Mesenteric fat pad (tissue), 1 donor: Measurements from ENCODE around the gene YIF1A. TPM values are rescaled to one million over a fixed set of nuclear protein-coding genes. Genes with fewer than 3 reads are reported as not detected.
"Not testable (repeated sequence)": the region's sequence is repeated elsewhere in the genome, so short reads cannot be mapped to it uniquely, and the experiment has no call there.

ENCODE experiments used
- DNase-seq: peaks from one replicate; pipeline ENCODE4 v3.0.0-alpha.2; 2020; ENCODE audit warnings: low spot score
- total RNA-seq: library from RNA; stranded (reverse); fragmentation: NEBNext Ultra II Directional; extraction: Animal tissue kit (Norgen Biotek cat#: 25700); gene quantifications from one replicate; pipeline ENCODE4 v1.2.1, GENCODE V29; 2021
- donor health status: DM: yes; HTN: yes; CAD: no.

The YIF1A gene
- total RNA-seq, 1 donor from 2014 or later = 81.7 TPM

DNA sequence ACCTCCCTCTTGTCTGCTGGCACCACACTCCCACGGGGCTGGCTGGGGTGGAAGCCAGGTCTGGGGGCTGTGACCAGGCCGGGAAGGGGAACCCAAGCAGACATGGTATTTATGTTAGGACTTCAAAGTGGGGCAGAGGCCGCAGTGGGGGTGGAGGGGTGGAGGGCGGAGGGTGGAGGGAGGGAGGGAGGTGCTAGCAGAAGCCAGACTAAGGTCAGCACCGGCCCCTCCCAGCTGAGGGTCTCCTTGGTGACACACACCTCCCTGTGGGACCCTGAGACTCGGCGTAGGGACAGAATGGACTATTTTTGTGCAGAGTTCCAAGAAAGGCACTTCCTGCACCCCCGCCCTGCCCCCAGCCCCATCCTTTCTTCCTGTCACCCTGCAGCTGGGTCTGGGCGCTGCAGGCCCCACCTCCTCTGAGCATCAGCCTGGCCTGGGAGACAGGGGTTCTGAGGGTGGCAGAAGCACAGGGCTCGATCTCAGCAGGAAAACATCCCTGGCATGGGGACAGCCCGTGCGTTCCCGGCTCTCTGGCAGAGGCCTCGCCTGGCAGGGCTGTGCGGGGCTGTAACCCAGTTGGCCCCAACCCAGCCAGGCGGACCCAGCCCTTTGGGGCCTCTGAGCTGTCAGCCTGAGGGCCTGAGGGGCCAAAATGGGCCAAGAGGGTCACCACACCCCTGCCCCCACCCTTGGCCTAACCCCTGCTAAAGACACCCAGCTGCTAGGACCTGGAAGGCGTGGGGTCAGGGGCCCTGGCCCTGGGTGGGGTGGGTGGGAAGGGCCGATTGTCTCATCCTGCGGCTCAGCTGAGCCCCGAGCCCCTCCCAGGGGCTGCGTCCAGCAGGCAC, 37.5 kb upstream of the YIF1A start:
- no peak for DNase-seq

DNA sequence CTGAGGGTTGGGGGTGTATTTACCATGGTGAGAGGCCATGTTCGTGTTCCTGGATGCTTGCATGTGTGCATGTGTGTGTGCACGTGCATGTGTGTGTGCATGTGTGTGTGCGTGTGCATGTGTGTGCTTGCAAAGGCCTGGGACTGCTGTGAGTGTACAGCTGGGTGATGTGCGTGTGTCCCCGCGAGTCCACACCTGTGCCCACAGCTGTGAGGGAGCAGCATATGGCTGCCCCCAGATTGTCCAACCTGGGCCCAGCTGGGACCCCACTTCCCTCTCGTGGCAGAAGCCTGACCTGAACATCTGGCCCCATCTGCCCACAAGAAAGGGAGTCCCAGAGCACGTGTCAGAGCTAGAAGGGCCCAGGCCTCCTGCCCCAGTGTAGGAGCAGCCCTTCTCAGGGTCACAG, 36.3 kb upstream of the YIF1A start:
- DNase-seq = no peak

DNA sequence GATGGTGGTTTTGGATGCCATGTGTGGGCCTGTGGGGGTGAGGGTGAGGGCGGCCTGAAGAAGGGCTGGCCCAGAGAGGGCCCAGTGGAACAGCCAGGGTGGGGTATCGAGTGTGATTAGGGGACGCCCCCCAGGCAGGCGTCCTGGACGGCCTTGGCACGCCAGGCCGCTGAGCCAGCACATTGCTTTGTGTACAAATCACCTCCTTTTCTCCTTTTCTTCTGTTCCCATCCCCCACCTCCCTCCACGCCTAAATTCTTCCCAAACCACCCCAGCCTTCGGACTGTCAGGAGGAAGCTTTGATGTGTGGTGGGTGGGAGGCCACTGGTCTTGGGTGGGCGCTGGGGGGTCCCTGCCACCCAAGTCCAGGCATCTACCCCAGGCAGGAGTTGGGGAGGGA, 35.7 kb upstream of the YIF1A start:
- DNase-seq = no peak

DNA sequence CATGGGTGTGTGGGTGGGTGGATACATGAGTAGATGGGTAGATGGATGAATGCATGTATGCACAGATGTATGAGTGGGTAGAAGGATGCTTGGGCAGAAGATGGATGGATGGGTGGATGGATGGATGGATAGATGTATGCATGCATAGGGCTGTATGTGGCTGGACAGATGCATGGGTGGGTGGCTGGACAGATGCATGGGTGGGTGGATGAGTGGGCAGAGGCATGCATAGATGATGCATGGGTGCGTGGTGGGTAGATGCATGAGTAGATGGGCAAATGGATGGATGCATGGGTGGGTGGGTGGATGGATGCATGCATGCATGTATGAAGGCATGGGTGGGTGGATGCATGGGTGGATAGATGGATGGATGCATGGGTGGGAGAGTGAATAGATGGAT, 34.7 kb upstream of the YIF1A start:
- no peak for DNase-seq

DNA sequence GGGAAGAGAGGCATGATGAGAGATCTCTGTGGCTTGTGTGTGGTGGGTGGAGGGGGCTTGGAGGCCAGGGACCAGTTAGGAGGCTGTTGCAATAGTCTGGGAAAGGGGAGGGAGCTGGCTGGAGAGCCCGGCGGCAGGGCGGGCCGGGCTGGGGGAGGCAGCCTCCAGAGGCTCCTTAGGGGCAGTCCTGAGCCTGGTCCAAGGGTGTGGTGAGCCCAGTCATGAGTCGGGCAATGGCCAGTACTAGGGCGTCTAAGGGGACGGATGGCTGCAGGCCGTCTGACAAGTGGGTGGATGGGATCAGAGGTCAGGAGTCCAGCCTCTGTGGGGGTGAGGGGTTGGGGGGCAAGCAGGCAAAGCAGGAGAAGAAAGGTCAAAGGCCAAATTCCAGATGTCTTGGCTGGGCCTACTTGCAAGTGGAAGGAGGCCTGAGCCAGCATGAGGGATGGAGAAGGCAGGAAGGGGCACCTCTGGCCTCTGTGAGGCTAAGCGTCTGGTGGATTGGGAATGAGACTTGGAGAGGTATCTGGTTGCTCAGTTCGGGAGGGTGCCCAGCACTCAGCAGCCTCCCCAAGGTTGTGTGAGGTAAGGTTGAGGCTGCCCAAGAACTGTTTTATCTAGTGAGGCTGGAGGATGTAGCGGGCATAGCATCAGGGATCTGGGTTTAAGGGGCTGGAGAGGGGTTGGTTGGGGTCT, 33.9 kb upstream of the YIF1A start:
- no peak for DNase-seq

DNA sequence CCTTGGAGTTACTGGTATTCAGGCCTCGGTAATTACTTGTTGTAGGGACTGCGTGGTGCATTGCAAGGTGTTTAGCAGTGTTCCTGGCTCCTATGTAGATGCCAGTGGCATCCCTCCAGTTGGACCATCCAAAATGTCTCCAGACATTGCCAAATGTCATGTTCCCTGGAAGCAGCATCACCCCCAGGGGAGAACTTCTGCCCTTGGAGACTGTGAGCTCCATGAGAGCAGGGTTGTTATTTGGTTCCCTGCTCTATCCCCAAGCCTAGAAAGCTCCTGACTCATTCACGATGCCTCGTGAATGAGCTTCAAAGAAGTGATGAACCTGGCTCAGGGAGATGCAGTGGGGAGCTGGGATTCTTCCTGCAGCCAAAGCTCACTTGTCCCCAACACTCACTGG, 32.7 kb upstream of the YIF1A start:
- no peak for DNase-seq

DNA sequence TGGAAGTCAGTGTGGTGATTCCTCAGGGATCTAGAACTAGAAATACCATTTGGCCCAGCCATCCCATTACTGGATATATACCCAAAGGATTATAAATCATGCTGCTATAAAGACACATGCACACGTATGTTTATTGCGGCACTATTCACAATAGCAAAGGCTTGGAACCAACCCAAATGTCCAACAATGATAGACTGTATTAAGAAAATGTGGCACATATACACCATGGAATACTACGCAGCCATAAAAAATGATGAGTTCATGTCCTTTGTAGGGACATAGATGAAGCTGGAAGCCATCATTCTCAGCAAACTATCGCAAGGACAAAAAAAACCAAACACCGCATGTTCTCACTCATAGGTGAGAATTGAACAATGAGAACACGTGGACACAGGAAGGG, 31.8 kb upstream of the YIF1A start:
- DNase-seq = not testable (repeated sequence)

DNA sequence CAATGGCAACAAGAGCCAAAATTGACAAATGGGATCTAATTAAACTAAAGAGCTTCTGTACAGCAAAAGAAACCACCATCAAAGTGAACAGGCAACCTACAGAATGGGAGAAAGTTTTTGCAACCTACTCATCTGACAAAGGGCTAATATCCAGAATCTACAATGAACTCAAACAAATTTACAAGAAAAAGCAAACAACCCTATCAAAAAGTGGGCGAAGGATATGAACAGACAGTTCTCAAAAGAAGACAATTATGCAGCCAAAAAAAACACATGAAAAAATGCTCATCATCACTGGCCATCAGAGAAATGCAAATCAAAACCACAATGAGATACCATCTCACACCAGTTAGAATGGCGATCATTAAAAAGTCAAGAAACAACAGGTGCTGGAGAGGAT, 31.3 kb upstream of the YIF1A start:
- DNase-seq = not testable (repeated sequence)

DNA sequence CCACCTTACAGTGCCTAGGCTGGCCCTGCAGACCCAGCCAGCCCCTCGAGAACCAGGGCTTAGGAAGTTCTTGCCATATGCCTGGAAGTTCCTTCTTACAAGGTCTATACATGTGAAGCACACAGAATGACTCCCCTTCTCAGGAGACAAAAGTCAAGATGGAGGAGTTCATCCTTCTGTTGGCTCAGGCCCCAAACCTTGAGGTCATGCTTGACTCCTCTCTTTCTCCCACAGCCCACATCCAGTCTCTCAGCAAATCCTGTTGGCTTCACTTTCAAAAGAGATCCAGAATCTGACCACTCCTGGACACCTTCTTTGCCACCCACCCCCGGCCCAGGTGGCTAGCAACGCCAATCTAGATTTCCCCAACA, 29.6 kb upstream of the YIF1A start:
- DNase-seq = no peak

DNA sequence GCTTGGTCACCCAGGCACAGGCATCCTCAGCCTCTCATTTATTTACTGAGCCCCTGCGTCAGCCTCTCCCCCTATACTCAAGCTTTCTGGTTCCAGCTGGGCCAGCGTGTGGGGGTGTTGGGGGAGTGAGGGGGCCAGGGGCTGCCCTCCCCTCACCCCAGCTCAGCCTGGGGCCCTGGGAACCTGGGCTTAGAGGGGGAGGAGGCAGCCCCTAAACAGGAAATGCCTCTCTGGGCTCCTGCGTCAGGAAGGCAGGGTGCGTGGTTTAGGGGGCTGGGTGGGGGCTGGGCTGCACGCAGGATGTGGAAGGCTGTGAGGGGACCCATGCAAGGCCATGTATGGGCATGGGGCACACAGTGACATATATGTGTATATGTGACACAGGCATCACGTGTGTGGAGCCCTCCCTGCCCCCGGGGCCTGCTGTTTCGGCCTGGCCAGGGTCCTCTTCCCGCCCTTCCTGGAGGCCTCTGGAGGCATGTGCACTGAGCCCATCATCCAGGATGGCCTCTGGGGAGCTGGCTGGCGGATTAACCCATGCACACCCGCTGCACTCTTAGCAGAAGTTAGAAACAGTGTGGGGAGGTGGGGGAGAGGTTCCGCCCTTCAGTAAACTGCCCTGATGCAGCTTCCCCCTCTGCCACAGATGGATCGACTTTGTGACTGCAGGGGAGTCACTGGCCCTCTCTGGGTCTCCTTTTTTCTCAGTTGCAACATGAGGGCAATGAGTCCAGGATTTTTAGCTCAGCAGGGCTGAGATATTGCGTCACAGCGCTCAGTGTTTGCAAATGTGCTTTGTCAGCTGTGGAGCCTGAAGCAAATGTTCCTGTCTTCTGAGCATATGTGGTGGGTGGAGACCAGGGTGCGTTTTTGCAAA, 29.0 kb upstream of the YIF1A start:
- DNase-seq = no peak

DNA sequence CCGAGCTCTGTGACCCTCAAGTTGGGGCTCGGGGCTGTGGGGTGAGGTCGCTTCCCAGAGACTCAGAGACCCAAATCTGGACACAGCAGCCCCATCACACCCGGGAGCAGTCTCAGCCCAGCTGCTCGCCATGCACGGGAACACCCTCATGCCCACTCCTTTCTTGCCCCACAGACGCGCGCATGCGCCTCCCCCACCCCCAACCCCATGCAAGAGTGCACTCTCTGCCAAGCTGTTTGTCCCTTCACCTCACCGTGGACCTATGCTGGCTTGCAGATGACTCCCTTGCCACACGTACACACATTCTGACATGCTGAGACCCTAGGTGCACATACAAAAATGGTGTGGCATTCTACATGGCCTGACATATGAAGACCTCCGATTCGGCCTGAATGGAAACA, 28.4 kb upstream of the YIF1A start:
- no peak for DNase-seq

DNA sequence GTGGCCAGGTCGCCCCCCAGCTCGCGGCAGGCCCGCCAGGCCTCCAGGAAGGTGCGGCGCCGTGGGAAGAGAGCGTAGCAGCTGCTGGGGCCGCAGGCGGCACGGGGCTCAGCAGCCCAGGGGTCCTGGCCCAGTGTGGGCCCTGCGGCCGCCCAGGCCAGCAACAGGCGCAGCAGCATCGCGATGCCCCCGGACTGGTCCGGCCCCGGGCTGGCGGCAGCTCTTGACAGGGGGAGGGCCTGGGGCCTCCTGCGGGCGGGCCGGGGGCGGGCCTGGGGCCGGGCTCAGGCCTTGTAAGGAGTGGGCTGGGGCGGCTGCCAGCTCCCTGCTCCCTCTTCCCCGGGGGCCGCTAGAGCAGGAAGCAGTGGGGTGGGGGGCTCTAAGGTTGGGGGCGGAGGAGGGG, 27.9 kb upstream of the YIF1A start, which contains the start of gene CD248:
CD248 (minus strand) TSS at position 196 of the 403 bp plus-strand sequence; CDS start at position 179, 17 bp downstream.
- no peak for DNase-seq

DNA sequence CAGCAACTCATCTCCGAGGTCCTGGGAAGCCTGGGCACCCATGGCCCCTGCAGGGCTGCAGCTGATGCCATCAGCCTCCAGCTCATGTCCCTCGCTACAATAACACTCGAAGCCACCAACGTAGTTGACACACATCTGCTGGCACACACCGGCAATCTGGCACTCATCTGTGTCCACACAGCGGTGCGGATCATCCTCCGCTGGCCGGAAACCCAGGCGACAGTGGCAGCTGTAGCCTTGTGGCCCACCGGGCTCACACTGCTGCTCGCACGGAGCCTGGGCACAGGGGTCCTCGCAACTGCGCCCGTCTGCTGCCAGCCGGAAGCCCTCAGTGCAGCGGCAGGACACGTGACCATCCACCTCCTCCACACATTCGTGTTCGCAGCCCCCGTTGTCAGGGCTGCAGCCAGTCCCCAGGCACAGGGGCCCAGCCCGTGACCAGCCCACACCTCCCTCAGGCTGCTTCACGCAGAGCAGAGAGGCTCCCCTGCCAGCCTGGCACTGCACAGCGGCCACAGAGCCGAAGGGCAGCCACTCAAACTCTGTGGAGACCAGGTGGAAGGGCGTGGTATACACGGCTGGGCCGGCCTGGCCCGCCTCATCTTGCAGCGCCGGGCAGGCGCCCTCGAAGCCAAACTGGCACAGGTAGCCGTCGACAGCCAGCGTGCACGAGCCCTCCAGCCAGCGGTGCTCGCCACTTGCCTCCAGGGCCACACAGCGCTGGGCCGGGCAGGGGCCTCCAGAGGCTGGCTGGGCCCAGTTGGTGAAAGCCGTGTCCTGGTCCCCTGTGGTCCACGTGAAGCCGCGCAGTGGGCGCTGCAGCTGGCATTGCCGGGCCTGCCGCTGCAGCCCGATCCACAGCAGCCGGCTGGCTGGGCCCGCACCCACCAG, 27.2 kb upstream of the YIF1A start:
- DNase-seq = no peak

DNA sequence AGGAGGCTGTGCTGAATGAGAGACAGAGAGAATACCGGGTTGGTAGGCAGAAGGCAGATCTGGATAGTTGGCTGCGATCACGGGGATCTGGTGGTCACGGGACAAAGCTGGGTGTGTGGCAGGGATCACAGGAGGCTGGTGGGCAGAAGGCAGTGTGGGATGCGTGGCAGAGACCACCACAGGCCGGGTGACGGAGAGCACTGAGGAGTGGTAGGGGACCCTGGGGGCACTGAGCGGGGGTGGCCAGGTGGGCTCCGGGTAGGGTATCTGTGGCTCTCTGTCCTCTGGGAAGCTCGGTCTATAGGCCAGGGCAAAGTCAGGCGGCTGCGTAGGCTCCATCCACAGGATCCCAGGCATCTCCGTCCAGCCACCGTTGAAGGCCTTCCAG, 26.5 kb upstream of the YIF1A start:
- DNase-seq = no peak

DNA sequence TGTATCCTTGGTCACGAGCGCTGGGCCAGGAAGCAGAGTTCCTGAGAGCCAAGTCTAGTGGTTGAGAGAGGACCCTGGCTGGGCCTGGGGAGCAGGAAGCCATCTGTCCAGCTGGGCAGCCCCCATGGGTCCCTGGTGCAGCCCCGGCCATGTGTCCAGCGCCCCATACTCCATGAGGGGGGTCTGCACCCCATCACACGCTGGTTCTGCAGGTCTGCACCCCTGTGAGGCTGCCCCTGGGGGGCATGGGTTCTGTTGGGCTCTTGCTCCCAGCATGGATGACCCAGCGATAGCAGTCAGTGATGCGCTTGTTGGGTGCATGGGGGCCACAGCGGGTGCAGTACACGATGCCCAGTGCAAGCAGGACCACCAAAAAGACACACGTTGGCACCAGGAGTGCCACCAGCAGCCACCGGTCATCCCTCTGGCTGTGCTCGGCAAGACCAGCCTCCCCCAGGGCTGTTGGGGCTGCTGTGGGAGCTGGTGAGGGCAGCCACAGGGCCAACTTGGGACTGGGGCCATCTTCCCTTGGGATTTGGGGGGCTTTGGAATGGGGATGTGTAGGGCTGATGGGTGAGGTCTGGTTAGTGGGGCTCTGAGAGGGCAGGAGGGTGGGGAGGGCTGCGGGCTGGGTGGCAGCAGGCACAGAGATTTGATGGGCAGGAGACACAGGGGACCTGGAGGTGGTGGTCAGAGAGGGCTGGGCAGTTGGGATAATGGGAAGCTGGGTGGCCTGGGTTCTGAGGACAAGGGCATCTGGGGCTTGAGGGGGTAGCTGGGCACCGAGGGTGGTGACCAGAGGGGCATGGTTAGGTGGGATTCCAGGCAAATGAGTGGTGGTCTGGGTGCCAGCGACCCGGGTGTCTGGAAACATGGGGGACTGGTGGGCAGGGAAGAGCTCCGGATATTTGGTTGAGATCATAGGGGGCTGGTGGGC, 25.9 kb upstream of the YIF1A start:
- DNase-seq = no peak

DNA sequence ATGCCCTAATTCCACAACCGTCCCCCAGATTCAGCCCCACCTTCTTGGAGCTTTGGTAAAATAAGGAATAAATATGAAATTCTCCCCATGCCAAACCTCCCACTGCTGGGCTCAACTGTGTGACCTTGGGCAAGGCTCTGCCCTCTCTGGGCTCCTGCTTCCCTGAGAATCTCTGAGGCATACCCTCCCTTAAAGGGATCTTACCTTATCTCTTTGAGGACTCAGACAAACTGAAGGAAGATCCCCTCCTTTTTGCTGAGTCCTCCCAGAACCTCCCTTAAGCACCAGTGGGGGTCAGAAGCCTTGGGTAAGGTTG, 25.2 kb upstream of the YIF1A start:
- DNase-seq = no peak

DNA sequence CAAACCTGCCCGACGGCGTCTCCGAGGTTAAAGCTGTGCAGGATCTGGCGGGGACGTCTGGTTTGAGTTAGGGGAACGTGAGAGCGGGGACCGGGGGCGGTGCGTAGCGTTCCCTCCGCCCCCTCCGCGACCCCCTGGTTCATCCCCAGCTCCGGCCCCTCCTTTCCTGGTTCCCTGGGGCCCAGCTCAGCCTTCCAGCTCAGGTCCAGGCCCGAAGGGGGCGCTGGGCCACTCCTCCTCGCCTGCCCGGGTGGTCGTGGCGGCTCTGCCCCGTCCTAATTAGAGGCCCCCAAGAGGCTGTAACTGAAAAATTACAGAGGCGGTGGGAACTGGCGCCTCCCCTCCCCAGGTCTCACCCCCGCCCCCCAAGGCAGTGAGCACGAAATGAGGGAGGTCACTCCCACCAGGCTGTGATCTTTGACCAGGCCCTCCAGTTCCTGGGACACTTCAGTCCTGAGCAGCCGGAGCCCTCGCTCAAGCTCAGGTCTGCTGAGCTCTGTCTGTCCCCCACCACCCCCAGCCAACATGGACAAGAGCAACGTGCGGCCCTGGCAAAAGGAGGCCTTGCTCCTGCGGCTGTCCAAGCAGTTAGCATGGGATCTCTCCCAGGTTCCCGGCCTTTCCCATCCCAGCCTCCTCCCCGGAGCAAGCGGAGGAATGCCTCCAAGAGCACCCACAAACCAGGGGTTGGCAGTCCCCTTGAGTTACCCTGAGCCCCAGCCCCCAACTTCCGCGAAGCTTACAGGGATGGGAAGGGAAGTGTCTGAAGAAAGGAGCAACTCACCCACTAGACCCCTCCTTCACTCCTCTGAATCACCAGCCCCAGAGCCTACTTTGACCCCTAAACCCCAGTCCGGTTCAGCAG, 24.6 kb upstream of the YIF1A start:
- no peak for DNase-seq

DNA sequence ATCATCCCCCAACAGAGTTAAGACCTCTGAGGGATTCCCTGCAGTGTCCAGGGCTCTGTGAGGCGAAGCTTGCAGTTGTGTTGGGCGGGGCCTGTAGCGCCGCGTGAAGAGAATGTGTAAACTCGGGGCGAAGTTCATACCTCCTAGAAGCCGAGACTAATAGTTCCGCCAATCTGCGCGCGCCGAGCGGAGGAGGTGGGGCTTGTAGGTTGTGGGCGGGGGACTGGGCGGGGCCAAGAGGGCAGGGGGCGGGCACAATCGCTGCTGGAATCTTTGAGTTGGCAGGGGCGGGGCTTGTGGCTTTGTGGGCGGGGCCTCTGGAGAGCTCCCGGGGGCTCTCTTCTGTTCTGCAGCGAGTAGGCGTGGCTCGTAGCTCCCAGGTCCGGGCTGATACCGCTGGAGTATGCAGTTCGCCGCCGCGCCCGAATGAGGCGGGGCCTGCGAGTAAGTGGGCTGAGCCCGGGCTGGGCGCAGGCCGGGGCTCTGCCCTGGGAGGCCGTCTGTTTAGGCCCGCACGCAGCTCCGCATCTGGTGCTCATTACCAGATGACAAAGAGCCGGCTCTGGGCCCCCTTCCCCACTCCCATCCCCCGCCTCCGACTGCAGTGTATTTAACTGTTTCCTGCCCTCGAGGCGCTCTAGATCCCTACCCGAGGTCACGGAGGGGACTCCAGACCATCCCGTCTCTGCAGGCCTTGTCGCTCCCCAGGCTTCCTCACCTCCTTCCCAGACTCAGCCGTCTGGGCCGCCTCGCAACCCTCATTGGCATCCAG, 23.8 kb upstream of the YIF1A start:
- peak; percentile 98 for DNase-seq
